ENCODE data around the gene SPAG16. TPM values are rescaled to one million over a fixed set of nuclear protein-coding genes. Genes with fewer than 3 reads are reported as not detected.

Gene SPAG16
- total RNA-seq, 1 experiment from 2014 or later, result 16.0 TPM

DNA sequence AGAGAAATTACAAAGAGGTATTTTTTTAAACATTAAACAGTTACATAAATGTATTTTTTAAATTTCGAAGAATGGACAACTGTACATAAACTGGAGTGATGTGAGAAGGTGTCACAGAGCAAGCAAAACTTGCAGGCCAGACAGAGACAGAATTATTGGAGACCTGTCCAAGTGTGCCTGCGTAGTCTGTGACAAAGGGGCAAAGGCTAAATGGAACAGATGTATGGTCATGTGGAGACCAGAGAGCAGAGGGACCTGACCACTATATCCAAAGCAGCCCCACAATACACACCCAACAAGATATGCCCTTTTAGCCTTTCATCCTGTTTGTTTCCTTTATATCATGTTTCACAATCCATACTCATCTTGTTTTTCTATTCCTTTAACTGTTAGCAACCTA, 901.3 kb downstream of the SPAG16 start (continued):
- TF ChIP-seq, protein P1, sequence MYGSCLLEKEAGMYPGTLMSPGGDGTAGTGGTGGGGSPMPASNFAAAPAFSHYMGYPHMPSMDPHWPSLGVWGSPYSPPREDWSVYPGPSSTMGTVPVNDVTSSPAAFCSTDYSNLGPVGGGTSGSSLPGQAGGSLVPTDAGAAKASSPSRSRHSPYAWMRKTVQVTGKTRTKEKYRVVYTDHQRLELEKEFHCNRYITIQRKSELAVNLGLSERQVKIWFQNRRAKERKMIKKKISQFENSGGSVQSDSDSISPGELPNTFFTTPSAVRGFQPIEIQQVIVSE (CRISPR knock-in tag; IDR thresholded peaks at IDR 0.05; ENCODE audit: borderline replicate concordance), result no peak
- no peak for TF ChIP-seq JAZF1 (CRISPR knock-in tag; IDR thresholded peaks at IDR 0.05)
- TF ChIP-seq, protein P2, sequence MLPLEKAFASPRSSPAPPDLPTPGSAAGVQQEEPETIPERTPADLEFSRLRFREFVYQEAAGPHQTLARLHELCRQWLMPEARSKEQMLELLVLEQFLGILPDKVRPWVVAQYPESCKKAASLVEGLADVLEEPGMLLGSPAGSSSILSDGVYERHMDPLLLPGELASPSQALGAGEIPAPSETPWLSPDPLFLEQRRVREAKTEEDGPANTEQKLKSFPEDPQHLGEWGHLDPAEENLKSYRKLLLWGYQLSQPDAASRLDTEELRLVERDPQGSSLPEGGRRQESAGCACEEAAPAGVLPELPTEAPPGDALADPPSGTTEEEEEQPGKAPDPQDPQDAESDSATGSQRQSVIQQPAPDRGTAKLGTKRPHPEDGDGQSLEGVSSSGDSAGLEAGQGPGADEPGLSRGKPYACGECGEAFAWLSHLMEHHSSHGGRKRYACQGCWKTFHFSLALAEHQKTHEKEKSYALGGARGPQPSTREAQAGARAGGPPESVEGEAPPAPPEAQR (CRISPR knock-in tag; IDR thresholded peaks at IDR 0.05), result no peak
- no peak for TF ChIP-seq GABPB1 (CRISPR knock-in tag; IDR thresholded peaks at IDR 0.05)
- no peak for TF ChIP-seq ZNF263 (CRISPR knock-in tag; IDR thresholded peaks at IDR 0.05; ENCODE audit: low read depth)
- TF ChIP-seq, protein P3, sequence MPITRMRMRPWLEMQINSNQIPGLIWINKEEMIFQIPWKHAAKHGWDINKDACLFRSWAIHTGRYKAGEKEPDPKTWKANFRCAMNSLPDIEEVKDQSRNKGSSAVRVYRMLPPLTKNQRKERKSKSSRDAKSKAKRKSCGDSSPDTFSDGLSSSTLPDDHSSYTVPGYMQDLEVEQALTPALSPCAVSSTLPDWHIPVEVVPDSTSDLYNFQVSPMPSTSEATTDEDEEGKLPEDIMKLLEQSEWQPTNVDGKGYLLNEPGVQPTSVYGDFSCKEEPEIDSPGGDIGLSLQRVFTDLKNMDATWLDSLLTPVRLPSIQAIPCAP (CRISPR knock-in tag; IDR thresholded peaks at IDR 0.05), result no peak
- TF ChIP-seq, protein P4, sequence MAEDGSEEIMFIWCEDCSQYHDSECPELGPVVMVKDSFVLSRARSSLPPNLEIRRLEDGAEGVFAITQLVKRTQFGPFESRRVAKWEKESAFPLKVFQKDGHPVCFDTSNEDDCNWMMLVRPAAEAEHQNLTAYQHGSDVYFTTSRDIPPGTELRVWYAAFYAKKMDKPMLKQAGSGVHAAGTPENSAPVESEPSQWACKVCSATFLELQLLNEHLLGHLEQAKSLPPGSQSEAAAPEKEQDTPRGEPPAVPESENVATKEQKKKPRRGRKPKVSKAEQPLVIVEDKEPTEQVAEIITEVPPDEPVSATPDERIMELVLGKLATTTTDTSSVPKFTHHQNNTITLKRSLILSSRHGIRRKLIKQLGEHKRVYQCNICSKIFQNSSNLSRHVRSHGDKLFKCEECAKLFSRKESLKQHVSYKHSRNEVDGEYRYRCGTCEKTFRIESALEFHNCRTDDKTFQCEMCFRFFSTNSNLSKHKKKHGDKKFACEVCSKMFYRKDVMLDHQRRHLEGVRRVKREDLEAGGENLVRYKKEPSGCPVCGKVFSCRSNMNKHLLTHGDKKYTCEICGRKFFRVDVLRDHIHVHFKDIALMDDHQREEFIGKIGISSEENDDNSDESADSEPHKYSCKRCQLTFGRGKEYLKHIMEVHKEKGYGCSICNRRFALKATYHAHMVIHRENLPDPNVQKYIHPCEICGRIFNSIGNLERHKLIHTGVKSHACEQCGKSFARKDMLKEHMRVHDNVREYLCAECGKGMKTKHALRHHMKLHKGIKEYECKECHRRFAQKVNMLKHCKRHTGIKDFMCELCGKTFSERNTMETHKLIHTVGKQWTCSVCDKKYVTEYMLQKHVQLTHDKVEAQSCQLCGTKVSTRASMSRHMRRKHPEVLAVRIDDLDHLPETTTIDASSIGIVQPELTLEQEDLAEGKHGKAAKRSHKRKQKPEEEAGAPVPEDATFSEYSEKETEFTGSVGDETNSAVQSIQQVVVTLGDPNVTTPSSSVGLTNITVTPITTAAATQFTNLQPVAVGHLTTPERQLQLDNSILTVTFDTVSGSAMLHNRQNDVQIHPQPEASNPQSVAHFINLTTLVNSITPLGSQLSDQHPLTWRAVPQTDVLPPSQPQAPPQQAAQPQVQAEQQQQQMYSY (CRISPR knock-in tag; IDR thresholded peaks at IDR 0.05), result no peak
- TF ChIP-seq SMAD3 (CRISPR knock-in tag; IDR thresholded peaks at IDR 0.05; ENCODE audit: borderline replicate concordance), result no peak

GRCh38 chr2:214192711-214193110, 908.4 kb downstream of the SPAG16 start:
- Mint-ChIP-seq H3K4me1 (peaks cover 23% of the 10 kb centered on the region), H3K4me3 (no peak overlapping the region), H3K27ac (no peak overlapping the region), H3K27me3 (ENCODE audit: low read depth) (no peaks in the 10 kb centered on the region; the same call in 1 of the 2 replicates), H3K36me3 (no peaks in the 10 kb centered on the region), H3K9me3 (no peaks in the 10 kb centered on the region)
- ATAC-seq (no peak), DNase-seq (ENCODE audit: low spot score) (no peak)
- ChIA-PET POLR2A (no interaction called here), CTCF (no interaction called here)
- TF ChIP-seq, protein P5, sequence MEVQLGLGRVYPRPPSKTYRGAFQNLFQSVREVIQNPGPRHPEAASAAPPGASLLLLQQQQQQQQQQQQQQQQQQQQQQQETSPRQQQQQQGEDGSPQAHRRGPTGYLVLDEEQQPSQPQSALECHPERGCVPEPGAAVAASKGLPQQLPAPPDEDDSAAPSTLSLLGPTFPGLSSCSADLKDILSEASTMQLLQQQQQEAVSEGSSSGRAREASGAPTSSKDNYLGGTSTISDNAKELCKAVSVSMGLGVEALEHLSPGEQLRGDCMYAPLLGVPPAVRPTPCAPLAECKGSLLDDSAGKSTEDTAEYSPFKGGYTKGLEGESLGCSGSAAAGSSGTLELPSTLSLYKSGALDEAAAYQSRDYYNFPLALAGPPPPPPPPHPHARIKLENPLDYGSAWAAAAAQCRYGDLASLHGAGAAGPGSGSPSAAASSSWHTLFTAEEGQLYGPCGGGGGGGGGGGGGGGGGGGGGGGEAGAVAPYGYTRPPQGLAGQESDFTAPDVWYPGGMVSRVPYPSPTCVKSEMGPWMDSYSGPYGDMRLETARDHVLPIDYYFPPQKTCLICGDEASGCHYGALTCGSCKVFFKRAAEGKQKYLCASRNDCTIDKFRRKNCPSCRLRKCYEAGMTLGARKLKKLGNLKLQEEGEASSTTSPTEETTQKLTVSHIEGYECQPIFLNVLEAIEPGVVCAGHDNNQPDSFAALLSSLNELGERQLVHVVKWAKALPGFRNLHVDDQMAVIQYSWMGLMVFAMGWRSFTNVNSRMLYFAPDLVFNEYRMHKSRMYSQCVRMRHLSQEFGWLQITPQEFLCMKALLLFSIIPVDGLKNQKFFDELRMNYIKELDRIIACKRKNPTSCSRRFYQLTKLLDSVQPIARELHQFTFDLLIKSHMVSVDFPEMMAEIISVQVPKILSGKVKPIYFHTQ (CRISPR knock-in tag; IDR thresholded peaks at IDR 0.05), result no peak
- TF ChIP-seq ZNF121 (CRISPR knock-in tag; IDR thresholded peaks at IDR 0.05) (no peak), ZNF263 (CRISPR knock-in tag; IDR thresholded peaks at IDR 0.05; ENCODE audit: low read depth) (no peak), ZMAT4 (CRISPR knock-in tag; IDR thresholded peaks at IDR 0.05) (no peak), ZBTB21 (CRISPR knock-in tag; IDR thresholded peaks at IDR 0.05; ENCODE audit: borderline replicate concordance) (no peak), NR3C1 (CRISPR knock-in tag; conservative IDR thresholded peaks at IDR 0.05; ENCODE audit: low read depth) (no peak), ATF3 (CRISPR knock-in tag; conservative IDR thresholded peaks at IDR 0.05) (no peak), NR2C2 (CRISPR knock-in tag; IDR thresholded peaks at IDR 0.05) (no peak), GRHL2 (CRISPR knock-in tag; IDR thresholded peaks at IDR 0.05; ENCODE audit: insufficient replicate concordance, severe bottlenecking) (no peak), SMAD4 (CRISPR knock-in tag; IDR thresholded peaks at IDR 0.05) (no peak), NFE2L1 (CRISPR knock-in tag; IDR thresholded peaks at IDR 0.05) (no peak), JAZF1 (CRISPR knock-in tag; IDR thresholded peaks at IDR 0.05) (no peak), GABPB1 (CRISPR knock-in tag; IDR thresholded peaks at IDR 0.05) (no peak)
- TF ChIP-seq, protein P6, sequence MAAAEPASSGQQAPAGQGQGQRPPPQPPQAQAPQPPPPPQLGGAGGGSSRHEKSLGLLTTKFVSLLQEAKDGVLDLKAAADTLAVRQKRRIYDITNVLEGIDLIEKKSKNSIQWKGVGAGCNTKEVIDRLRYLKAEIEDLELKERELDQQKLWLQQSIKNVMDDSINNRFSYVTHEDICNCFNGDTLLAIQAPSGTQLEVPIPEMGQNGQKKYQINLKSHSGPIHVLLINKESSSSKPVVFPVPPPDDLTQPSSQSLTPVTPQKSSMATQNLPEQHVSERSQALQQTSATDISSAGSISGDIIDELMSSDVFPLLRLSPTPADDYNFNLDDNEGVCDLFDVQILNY (CRISPR knock-in tag; IDR thresholded peaks at IDR 0.05), result no peak
- TF ChIP-seq, protein P7, sequence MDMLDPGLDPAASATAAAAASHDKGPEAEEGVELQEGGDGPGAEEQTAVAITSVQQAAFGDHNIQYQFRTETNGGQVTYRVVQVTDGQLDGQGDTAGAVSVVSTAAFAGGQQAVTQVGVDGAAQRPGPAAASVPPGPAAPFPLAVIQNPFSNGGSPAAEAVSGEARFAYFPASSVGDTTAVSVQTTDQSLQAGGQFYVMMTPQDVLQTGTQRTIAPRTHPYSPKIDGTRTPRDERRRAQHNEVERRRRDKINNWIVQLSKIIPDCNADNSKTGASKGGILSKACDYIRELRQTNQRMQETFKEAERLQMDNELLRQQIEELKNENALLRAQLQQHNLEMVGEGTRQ (CRISPR knock-in tag; IDR thresholded peaks at IDR 0.05), result no peak
